Spleen (tissue), 7 donors: ENCODE data around the gene GRN.

ENCODE experiments used
- CTCF ChIP-seq, 11 experiments: fragments of 200-600 bp in 7 of 11; fragments of 450-650 bp in 4 of 11; sonication (generic) in 4 of 11; IDR thresholded peaks in 8 of 11; conservative IDR thresholded peaks in 3 of 11; 1 replicate in 7 of 11; 2 replicates in 4 of 11; pipeline versions ENCODE4 v1.4.0 to v1.8.0; 2016 to 2021; ENCODE audit warnings: antibody characterized with exemption in 11 of 11, inconsistent platforms in 4 of 11, mild to moderate bottlenecking in 1 of 11
- POLR2A ChIP-seq, 3 donors: fragments of 450-650 bp; IDR thresholded peaks; one replicate each; pipeline ENCODE4 v1.5.1; 2017; ENCODE audit warnings: antibody characterized with exemption in 3 of 3, mild to moderate bottlenecking in 1 of 3
- donor health status: DM: no; HTN: no; CAD: no; lungs with moderate emphysema.
- donor health status: DM: no; HTN: no; CAD: no.
- donor health status: DM: no; HTN: no; CAD: no.

- no peak for TF ChIP-seq CTCF (IDR thresholded peaks at IDR 0.05 in 8 of 11, conservative IDR thresholded peaks at IDR 0.05 in 3 of 11)
- no peak for TF ChIP-seq POLR2A (IDR thresholded peaks at IDR 0.05)
Measured at GRCh38 chr17:44384281-44384822, 39.2 kb downstream of the GRN start.
